Psoas muscle (tissue), 8 donors: ENCODE measurements around the gene LDLR. TPM values are rescaled to one million over a fixed set of nuclear protein-coding genes. Genes with fewer than 3 reads are reported as not detected.
A peak's percentile ranks its signal among the peaks of the same experiment; 100 is the strongest.

Experiments used
- ATAC-seq, 4 donors: fragments of 200-7000 bp; cut with Tn5 transposase; one replicate each; pipeline ENCODE4 v1.9.1; 2020; ENCODE audit warnings: moderate library complexity in 3 of 4, mild to moderate bottlenecking in 2 of 4
- DNase-seq, 2 donors: peaks; one replicate each; pipeline ENCODE4 v3.0.0-alpha.2; 2020
- H3K27ac ChIP-seq: fragments of 200-600 bp; one replicate; pipeline ENCODE4 v1.8.0; 2022
- H3K27me3 ChIP-seq, 3 donors: fragments of 200-600 bp in 1 of 3; one replicate each; pipeline versions ENCODE4 v1.6.1 to v1.8.0; 2013 to 2022; ENCODE audit warnings: low read length in 2 of 3, mild to moderate bottlenecking in 2 of 3, moderate library complexity in 1 of 3; ENCODE audit not compliant: insufficient read depth in 3 of 3
- H3K36me3 ChIP-seq, 2 donors: fragments of 200-600 bp in 1 of 2; one replicate each; pipeline versions ENCODE4 v1.6.1 to v1.8.0; 2013 to 2022; ENCODE audit warnings: low read depth in 1 of 2, mild to moderate bottlenecking in 1 of 2, moderate library complexity in 1 of 2; ENCODE audit not compliant: insufficient read depth in 1 of 2
- H3K4me1 ChIP-seq: fragments of 200-600 bp; one replicate; pipeline ENCODE4 v1.8.0; 2022
- H3K4me3 ChIP-seq: fragments of 200-600 bp; one replicate; pipeline ENCODE4 v1.8.0; 2022; ENCODE audit warnings: mild to moderate bottlenecking
- H3K9me3 ChIP-seq: fragments of 200-600 bp; one replicate; pipeline ENCODE4 v1.8.0; 2022
- CTCF ChIP-seq: fragments of 200-600 bp; IDR thresholded peaks from one replicate; pipeline ENCODE4 v1.8.0; 2022; ENCODE audit warnings: antibody characterized with exemption
- WGBS, 3 donors: extraction: QIAGEN DNeasy Blood & Tissue Kit; methylation state at CpG; one replicate each; pipeline versions ENCODE4 v1.1.6 to v1.1.7; 2013; 5-methylcytosine and 5-hydroxymethylcytosine counted together
- intact Hi-C, 2 donors: fragments of 100-400 bp; cut with DNase I; formaldehyde crosslinking; loops; one replicate each; pipeline versions ENCODE4 v1.11.0 to v1.14.2; 2022
- polyA plus RNA-seq, 3 donors: library from polyadenylated mRNA; stranded (reverse); fragments of 200-250 nt; gene quantifications; one replicate each; pipeline ENCODE4 v1.2.3, GENCODE V29; 2013
- total RNA-seq, 4 donors: library from RNA; stranded (reverse); fragmentation: NEBNext Ultra II Directional in 2 of 4; extraction: Animal tissue kit (Norgen Biotek cat#: 25700) in 2 of 4; gene quantifications; one replicate each; pipeline versions ENCODE4 v1.2.1 to v1.2.4, GENCODE V29; 2021 to 2023
- donor health status: healthy with polysubstance abuse.
- donor health status: DM: no; HTN: no; CAD: no; lungs with moderate emphysema.
- donor health status: Bipolar disorder and iron deficiency.
- donor health status: healthy.
- donor health status: DM: yes; HTN: yes; CAD: no.
- donor health status: DM: no; HTN: no; CAD: no.
- donor health status: DM: no; HTN: no; CAD: no.
- donor health status: DM: yes; HTN: yes; CAD: no.

LDLR gene
- total and polyA plus RNA-seq, 7 donors = 1.7 to 10.1 (median 3.4) TPM

- WGBS, 3 donors = 70 to 74% (median 71%) methylated on average over 26 of the region's 26 CpGs
- no peaks in the 10 kb centered on the region for H3K27me3 ChIP-seq
- no peak overlapping the region for H3K4me3 ChIP-seq
- DNase-seq = peak; percentile 40 to 57
- ATAC-seq = peak in 1 of 4 donors; percentile 27
- no peak for TF ChIP-seq CTCF
- H3K36me3 ChIP-seq = peaks cover 0 to 70% of the 10 kb centered on the region in 2 donors
- H3K9me3 ChIP-seq = no peaks in the 10 kb centered on the region
- intact Hi-C loops = no loop called here
- H3K27ac ChIP-seq = peak overlapping the region; percentile 41
- H3K4me1 ChIP-seq = peaks cover 12% of the 10 kb centered on the region
Measured at GRCh38 chr19:11166281-11167142, 77.2 kb downstream of the LDLR start.

- 74 to 89% (median 79%) methylated on average over 7 of the region's 7 CpGs for WGBS, 3 donors
- Histone ChIP-seq H3K36me3 (peaks cover 0 to 87% of the 10 kb centered on the region in 2 donors), H3K4me3 (no peak overlapping the region), H3K4me1 (peaks cover 12% of the 10 kb centered on the region), H3K27me3 (no peaks in the 10 kb centered on the region), H3K27ac (no peak overlapping the region), H3K9me3 (no peaks in the 10 kb centered on the region)
- no peak for TF ChIP-seq CTCF
- intact Hi-C loops = no loop called here
- ATAC-seq = peak; percentile 12 to 62 (median 50)
- DNase-seq = no peak
Measured at GRCh38 chr19:11168568-11168967, 79.3 kb downstream of the LDLR start.

- intact Hi-C loops = no loop called here
- Histone ChIP-seq H3K9me3 (no peaks in the 10 kb centered on the region), H3K4me3 (no peak overlapping the region), H3K27ac (no peak overlapping the region), H3K27me3 (no peaks in the 10 kb centered on the region), H3K36me3 (peaks cover 0 to 96% of the 10 kb centered on the region in 2 donors), H3K4me1 (peaks cover 6% of the 10 kb centered on the region)
- peak in 2 of 4 donors; percentile 29 to 33 for ATAC-seq
- peak in 1 of 2 donors; percentile 41 for DNase-seq
- no peak for TF ChIP-seq CTCF
- 68 to 72% (median 69%) methylated on average over 31 of the region's 31 CpGs for WGBS, 3 donors
Measured at GRCh38 chr19:11169896-11170678, 80.8 kb downstream of the LDLR start.

- WGBS, 3 donors = 63 to 76% (median 66%) methylated on average over 5 of the region's 5 CpGs
- no peaks in the 10 kb centered on the region for H3K9me3 ChIP-seq
- H3K27me3 ChIP-seq = no peaks in the 10 kb centered on the region
- intact Hi-C loops = no loop called here
- ATAC-seq = no peak
- no peak overlapping the region for H3K4me3 ChIP-seq
- peaks cover 0 to 96% of the 10 kb centered on the region in 2 donors for H3K36me3 ChIP-seq
- no peak overlapping the region for H3K27ac ChIP-seq
- DNase-seq = no peak
- TF ChIP-seq CTCF = no peak
- peaks cover 5% of the 10 kb centered on the region for H3K4me1 ChIP-seq
Measured at GRCh38 chr19:11171144-11171543, 81.9 kb downstream of the LDLR start.
